Measurements from ENCODE around the gene PDGFA. TPM values are rescaled to one million over a fixed set of nuclear protein-coding genes. Genes with fewer than 3 reads are reported as not detected.
A peak's percentile ranks its signal among the peaks of the same experiment; 100 is the strongest.

PDGFA gene
- total RNA-seq, 1 experiment from 2014 or later, result 23.6 TPM

DNA sequence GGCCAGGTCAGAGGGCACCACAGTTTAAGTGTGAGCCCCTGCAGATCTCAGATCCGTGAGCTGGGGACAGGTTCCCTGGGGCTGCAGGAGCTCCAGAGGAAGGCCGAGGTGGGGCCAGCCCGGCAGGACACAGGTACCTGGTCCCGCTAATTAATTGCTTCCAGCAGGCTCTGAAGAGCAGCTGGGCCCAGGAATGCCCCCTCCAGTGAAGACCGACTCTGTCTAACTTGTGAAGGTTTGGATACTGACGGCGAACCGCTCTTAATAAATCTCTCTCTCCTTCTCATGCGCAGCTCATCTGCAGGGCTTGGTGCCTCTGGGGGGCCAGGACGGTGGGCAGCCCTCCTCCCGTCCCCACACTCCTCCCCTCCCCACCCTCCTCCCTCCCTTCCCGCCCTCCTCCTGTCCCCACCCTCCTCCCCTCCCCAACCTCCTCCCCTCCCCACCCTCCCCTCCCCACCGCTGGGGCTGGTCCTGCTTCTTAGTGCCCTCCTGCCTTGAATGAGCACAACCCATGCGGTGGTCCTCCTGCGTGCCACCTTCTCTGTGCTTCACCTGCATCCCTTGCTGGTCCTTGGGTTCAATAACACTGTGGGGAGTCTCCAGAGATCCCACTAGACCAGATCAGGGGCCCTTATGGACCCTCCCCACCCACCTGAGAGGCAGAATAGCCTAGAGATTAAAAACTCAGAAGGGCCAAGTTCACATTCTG is 38.3 kb downstream of the PDGFA start:
- no peak for TF ChIP-seq CTCF (conservative IDR thresholded peaks at IDR 0.05)
- no peak for TF ChIP-seq EZH2 (IDR thresholded peaks at IDR 0.05; ENCODE audit: low read depth)
- no TSS peak for BruUV-seq (replicated peaks)
- no peaks in the 10 kb centered on the region for H3K9me2 ChIP-seq (ENCODE audit: insufficient read depth)
- intact Hi-C loops (cut with micrococcal nuclease; ENCODE audit: unreplicated experiment), result no loop called here
- H3K4me1 ChIP-seq (replicated peaks; ENCODE audit: insufficient read depth), result peaks cover 9% of the 10 kb centered on the region
- no peaks in the 10 kb centered on the region for H3F3A ChIP-seq (ENCODE audit: insufficient read depth, low read depth)
- H3K9me3 ChIP-seq (ENCODE audit: insufficient read depth, low read depth), result no peaks in the 10 kb centered on the region
- H3K27ac ChIP-seq, result no peak overlapping the region
- H3K4me2 ChIP-seq, result no peak overlapping the region
- ChIA-PET CTCF (interaction anchor here (0.6 kb wide), 1 partner anchor 136 kb away, joined by 3 read pairs; no protein-coding TSS in a partner anchor), POLR2A (ENCODE audit: unreplicated experiment) (interaction anchor here (0.7 kb wide), 1 partner anchor 45 kb away, joined by 5 read pairs; no protein-coding TSS in a partner anchor)
- H3K27me3 ChIP-seq (ENCODE audit: insufficient read depth, low read depth), result peaks cover 58% of the 10 kb centered on the region
- no peak overlapping the region for H2AFZ ChIP-seq
- H4K20me1 ChIP-seq (ENCODE audit: insufficient read depth), result no peaks in the 10 kb centered on the region
- H3K36me3 ChIP-seq (ENCODE audit: low read depth), result no peaks in the 10 kb centered on the region
- no peak for DNase-seq
- no peak overlapping the region for H3K4me3 ChIP-seq
- no peaks in the 10 kb centered on the region for H3K79me2 ChIP-seq (ENCODE audit: low read depth)

- Histone ChIP-seq H3K4me1 (replicated peaks; ENCODE audit: insufficient read depth) (peaks cover 9% of the 10 kb centered on the region), H3K27ac (no peak overlapping the region), H3K79me2 (ENCODE audit: low read depth) (no peaks in the 10 kb centered on the region), H3K4me3 (no peak overlapping the region), H3K27me3 (ENCODE audit: insufficient read depth, low read depth) (peaks cover 51% of the 10 kb centered on the region), H3K36me3 (ENCODE audit: low read depth) (no peaks in the 10 kb centered on the region), H3K9me3 (ENCODE audit: insufficient read depth, low read depth) (no peaks in the 10 kb centered on the region), H3K4me2 (no peak overlapping the region), H4K20me1 (ENCODE audit: insufficient read depth) (no peaks in the 10 kb centered on the region), H2AFZ (no peak overlapping the region), H3K9me2 (ENCODE audit: insufficient read depth) (no peaks in the 10 kb centered on the region), H3F3A (ENCODE audit: insufficient read depth, low read depth) (no peaks in the 10 kb centered on the region)
- ChIA-PET CTCF (interaction anchor here (0.6 kb wide), 1 partner anchor 136 kb away, joined by 3 read pairs; no protein-coding TSS in a partner anchor), POLR2A (ENCODE audit: unreplicated experiment) (interaction anchor here (0.7 kb wide), 1 partner anchor 46 kb away, joined by 5 read pairs; no protein-coding TSS in a partner anchor)
- intact Hi-C loops (cut with micrococcal nuclease; ENCODE audit: unreplicated experiment), result no loop called here
- no peak for TF ChIP-seq EZH2 (IDR thresholded peaks at IDR 0.05; ENCODE audit: low read depth)
- TF ChIP-seq CTCF (conservative IDR thresholded peaks at IDR 0.05), result no peak
- no TSS peak for BruUV-seq (replicated peaks)
- DNase-seq, result peak in 1 of 2 experiments; percentile 49
Observed at GRCh38 chr7:480531-481218, 39.0 kb downstream of the PDGFA start.

DNA sequence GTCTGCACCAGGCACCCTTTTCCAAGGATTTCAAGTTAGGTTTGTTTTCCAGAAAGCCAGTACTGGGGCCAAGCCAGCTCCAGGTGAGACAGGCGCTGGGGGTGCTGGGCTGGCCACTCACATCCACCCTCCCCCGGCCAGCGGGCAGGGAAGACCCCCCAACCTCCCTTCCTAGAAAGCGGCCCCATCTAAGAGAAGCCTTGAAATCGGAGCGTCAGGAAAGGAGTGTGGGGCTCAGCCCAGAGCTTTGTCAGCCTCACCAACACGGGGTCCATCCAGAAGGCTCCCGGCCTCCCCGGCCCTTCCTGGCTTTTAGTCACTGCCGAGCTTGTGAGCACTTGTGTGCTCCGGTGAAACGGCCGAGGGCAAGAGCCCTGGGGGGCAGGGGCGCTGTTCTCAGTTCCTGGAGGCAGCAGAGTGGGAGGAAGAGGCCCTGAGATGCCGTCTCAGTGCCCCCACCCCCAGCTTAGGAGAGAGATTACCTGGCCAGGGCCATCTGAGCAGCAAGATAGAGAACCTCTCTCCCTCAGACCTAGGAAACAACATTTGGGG is 39.6 kb downstream of the PDGFA start:
- TF ChIP-seq EZH2 (IDR thresholded peaks at IDR 0.05; ENCODE audit: low read depth) (no peak), CTCF (conservative IDR thresholded peaks at IDR 0.05) (no peak)
- no peaks in the 10 kb centered on the region for H3K36me3 ChIP-seq (ENCODE audit: low read depth)
- ChIA-PET CTCF (no interaction called here), POLR2A (ENCODE audit: unreplicated experiment) (no interaction called here)
- no peak for DNase-seq
- BruUV-seq (replicated peaks), result no TSS peak
- no peaks in the 10 kb centered on the region for H4K20me1 ChIP-seq (ENCODE audit: insufficient read depth)
- peaks cover 45% of the 10 kb centered on the region for H3K27me3 ChIP-seq (ENCODE audit: insufficient read depth, low read depth)
- no peak overlapping the region for H2AFZ ChIP-seq
- H3K4me1 ChIP-seq (replicated peaks; ENCODE audit: insufficient read depth), result peaks cover 9% of the 10 kb centered on the region
- H3K4me2 ChIP-seq, result no peak overlapping the region
- H3K4me3 ChIP-seq, result no peak overlapping the region
- H3K9me2 ChIP-seq (ENCODE audit: insufficient read depth), result no peaks in the 10 kb centered on the region
- no peak overlapping the region for H3K27ac ChIP-seq
- H3K79me2 ChIP-seq (ENCODE audit: low read depth), result no peaks in the 10 kb centered on the region
- no peaks in the 10 kb centered on the region for H3F3A ChIP-seq (ENCODE audit: insufficient read depth, low read depth)
- intact Hi-C loops (cut with micrococcal nuclease; ENCODE audit: unreplicated experiment), result no loop called here
- H3K9me3 ChIP-seq (ENCODE audit: insufficient read depth, low read depth), result no peaks in the 10 kb centered on the region
